ENCODE measurements around the gene CMPK2. TPM values are rescaled to one million over a fixed set of nuclear protein-coding genes. Genes with fewer than 3 reads are reported as not detected.

CMPK2 gene
- total RNA-seq, 1 experiment from 2014 or later = 0.80 TPM

GRCh38 chr2:6800553-6800952 lies 65.2 kb downstream of the CMPK2 start:
- no peak for DNase-seq (ENCODE audit: low read depth, low spot score)
- Histone ChIP-seq H3K4me3 (ENCODE audit: low read depth in 2 of 2, low read length in 2 of 2) (no peak overlapping the region), H3K36me3 (ENCODE audit: control insufficient read depth, insufficient read depth, low read length) (no peaks in the 10 kb centered on the region), H3K9me3 (ENCODE audit: control insufficient read depth, insufficient read depth, low read depth, low read length) (no peaks in the 10 kb centered on the region), H3K4me1 (ENCODE audit: control insufficient read depth, insufficient read depth, low read length) (no peaks in the 10 kb centered on the region), H3K27ac (ENCODE audit: low read length) (no peak overlapping the region), H3K27me3 (ENCODE audit: control insufficient read depth, insufficient read depth, low read length) (no peaks in the 10 kb centered on the region)
- TF ChIP-seq TCF7L2 (IDR thresholded peaks at IDR 0.05; ENCODE audit: low read depth, low read length) (no peak), CTCF (IDR thresholded peaks at IDR 0.05) (no peak), SIN3A (IDR thresholded peaks at IDR 0.05; ENCODE audit: borderline replicate concordance, insufficient read depth, low read depth, low read length) (no peak), REST (IDR thresholded peaks at IDR 0.05; ENCODE audit: insufficient read depth in 1 of 2, low read depth in 2 of 2, low read length in 1 of 2) (no peak), POLR2AphosphoS5 (IDR thresholded peaks at IDR 0.05; ENCODE audit: low read depth, low read length) (no peak)
- ATAC-seq = no peak
- ChIA-PET POLR2A (no interaction called here), CTCF (no interaction called here)
- in situ Hi-C loops (cut with HindIII; ENCODE audit: low pct_unique_long_range_greater_than_20kb, low sequenced_read_pairs) (no loop called here), intact Hi-C loops (cut with micrococcal nuclease; ENCODE audit: unreplicated experiment) (no loop called here)
- no TSS peak for BruUV-seq (replicated peaks)

Other genes with a start within 250 kb of the CMPK2 start
- gene RSAD2, start 11.9 kb upstream of the CMPK2 start, total RNA-seq (2021; ENCODE audit: unreplicated experiment) = 0.44 TPM
- 5.4 TPM for gene RNF144A, start 51.5 kb upstream of the CMPK2 start, total RNA-seq (2021; ENCODE audit: unreplicated experiment)

Measured in Panc1 (cell line).